Glutamatergic neuron (in vitro differentiated cells): ENCODE data around the gene ZMAT3. TPM values are rescaled to one million over a fixed set of nuclear protein-coding genes. Genes with fewer than 3 reads are reported as not detected.

Experiments used
- DNase-seq: peaks from one replicate; pipeline ENCODE4 v3.0.0; 2022
- H3K27ac Mint-ChIP-seq: one replicate; pipeline ENCODE4 v1.8.0; 2020; ENCODE audit warnings: mild to moderate bottlenecking, mixed read lengths, inconsistent platforms; ENCODE audit not compliant: unreplicated experiment
- H3K27me3 Mint-ChIP-seq: one replicate; pipeline ENCODE4 v1.8.0; 2020; ENCODE audit warnings: mild to moderate bottlenecking, moderate library complexity, mixed read lengths, inconsistent platforms; ENCODE audit not compliant: unreplicated experiment
- H3K36me3 Mint-ChIP-seq: one replicate; pipeline ENCODE4 v1.8.0; 2020; ENCODE audit warnings: mild to moderate bottlenecking, mixed read lengths, inconsistent platforms; ENCODE audit not compliant: unreplicated experiment
- H3K4me1 Mint-ChIP-seq: one replicate; pipeline ENCODE4 v1.8.0; 2020; ENCODE audit warnings: mild to moderate bottlenecking, low read depth, mixed read lengths, inconsistent platforms; ENCODE audit not compliant: unreplicated experiment
- H3K4me3 Mint-ChIP-seq: one replicate; pipeline ENCODE4 v1.8.0; 2020; ENCODE audit warnings: mild to moderate bottlenecking, mixed read lengths, inconsistent platforms; ENCODE audit not compliant: unreplicated experiment
- H3K9me3 Mint-ChIP-seq: one replicate; pipeline ENCODE4 v1.8.0; 2020; ENCODE audit warnings: mild to moderate bottlenecking, moderate library complexity, mixed read lengths, inconsistent platforms; ENCODE audit not compliant: unreplicated experiment
- total RNA-seq: library from RNA; stranded (reverse); fragmentation: NEBNext Ultra II Directional; extraction: Animal tissue kit (Norgen Biotek cat#: 25700); gene quantifications from one replicate; pipeline ENCODE4 v1.2.1, GENCODE V29; 2021; ENCODE audit not compliant: unreplicated experiment
- TF ChIP-seq, protein P1 (sequence below): fragments of 200-600 bp; sonication (generic); IDR thresholded peaks from one replicate; pipeline ENCODE4 v1.5.0; 2021; ENCODE audit not compliant: partially characterized antibody, unreplicated experiment

ZMAT3 gene
- total RNA-seq, 1 donor from 2014 or later, result 14.0 TPM

DNA sequence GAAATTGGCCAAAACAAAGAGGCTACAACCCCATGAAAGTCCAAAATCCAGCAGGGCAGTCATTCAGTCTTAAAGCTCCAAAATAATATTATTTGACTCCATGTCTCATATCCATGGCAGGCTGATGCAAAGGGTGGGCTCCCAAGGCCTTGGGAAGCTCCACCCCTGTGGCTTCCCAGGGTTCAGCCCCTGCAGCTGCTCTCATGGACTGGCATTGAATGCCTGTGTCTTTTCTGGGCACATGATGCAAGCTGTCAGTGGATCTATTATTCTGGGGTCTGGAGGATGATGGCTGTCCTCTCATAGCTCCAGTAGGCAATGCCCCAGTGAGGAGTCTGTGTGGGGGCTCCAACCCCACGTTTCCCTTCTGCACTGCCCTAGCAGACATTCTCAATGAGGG, 81.8 kb downstream of the ZMAT3 start:
- Mint-ChIP-seq H3K4me3 (no peak overlapping the region), H3K27ac (no peak overlapping the region), H3K9me3 (peaks cover 16% of the 10 kb centered on the region), H3K27me3 (no peaks in the 10 kb centered on the region), H3K36me3 (peaks cover 40% of the 10 kb centered on the region), H3K4me1 (no peaks in the 10 kb centered on the region)
- TF ChIP-seq, protein P1, sequence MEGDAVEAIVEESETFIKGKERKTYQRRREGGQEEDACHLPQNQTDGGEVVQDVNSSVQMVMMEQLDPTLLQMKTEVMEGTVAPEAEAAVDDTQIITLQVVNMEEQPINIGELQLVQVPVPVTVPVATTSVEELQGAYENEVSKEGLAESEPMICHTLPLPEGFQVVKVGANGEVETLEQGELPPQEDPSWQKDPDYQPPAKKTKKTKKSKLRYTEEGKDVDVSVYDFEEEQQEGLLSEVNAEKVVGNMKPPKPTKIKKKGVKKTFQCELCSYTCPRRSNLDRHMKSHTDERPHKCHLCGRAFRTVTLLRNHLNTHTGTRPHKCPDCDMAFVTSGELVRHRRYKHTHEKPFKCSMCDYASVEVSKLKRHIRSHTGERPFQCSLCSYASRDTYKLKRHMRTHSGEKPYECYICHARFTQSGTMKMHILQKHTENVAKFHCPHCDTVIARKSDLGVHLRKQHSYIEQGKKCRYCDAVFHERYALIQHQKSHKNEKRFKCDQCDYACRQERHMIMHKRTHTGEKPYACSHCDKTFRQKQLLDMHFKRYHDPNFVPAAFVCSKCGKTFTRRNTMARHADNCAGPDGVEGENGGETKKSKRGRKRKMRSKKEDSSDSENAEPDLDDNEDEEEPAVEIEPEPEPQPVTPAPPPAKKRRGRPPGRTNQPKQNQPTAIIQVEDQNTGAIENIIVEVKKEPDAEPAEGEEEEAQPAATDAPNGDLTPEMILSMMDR, result no peak
- no peak for DNase-seq

DNA sequence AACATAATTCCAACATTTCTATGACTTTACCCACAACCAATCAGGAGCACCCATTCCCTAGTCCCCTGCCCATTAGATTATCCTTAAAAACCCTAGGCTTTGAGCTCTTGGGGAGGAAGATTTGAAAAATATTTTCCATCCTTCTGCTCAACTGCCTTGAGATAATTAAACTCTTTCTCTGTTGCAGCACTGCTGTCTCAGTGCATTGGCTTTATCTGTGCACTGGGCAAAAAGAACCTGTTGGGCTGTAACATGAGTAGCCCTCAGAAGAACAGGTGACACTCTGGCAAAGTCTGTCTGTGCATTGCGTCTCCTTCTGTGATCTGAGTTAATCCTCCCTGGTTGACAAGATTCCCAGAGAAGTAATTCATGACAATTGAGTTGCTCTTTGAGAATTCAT, 83.9 kb downstream of the ZMAT3 start:
- peaks cover 40% of the 10 kb centered on the region for H3K36me3 Mint-ChIP-seq
- TF ChIP-seq, protein P1, result no peak
- no peak overlapping the region for H3K4me3 Mint-ChIP-seq
- no peaks in the 10 kb centered on the region for H3K4me1 Mint-ChIP-seq
- no peak overlapping the region for H3K27ac Mint-ChIP-seq
- peaks cover 16% of the 10 kb centered on the region for H3K9me3 Mint-ChIP-seq
- no peaks in the 10 kb centered on the region for H3K27me3 Mint-ChIP-seq
- no peak for DNase-seq

DNA sequence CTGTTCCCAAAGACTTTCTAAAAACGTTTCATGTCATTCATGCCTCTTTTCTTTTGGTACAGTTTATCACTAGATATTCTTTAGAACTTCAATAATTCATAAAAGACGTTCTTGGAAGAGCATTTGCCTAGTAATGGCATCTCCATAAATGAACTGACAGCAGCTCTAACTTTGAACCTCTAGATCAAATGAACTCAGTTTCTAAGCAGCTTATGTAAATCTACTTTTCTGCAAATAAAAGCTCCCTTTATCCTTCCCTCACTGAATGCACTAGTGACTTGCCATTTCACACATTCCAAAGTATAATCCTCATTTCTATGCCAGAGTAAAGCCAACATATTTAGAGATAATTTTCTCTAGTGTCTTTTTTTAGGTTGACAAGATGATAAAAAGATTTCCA, 85.2 kb downstream of the ZMAT3 start:
- no peak overlapping the region for H3K4me3 Mint-ChIP-seq

DNA sequence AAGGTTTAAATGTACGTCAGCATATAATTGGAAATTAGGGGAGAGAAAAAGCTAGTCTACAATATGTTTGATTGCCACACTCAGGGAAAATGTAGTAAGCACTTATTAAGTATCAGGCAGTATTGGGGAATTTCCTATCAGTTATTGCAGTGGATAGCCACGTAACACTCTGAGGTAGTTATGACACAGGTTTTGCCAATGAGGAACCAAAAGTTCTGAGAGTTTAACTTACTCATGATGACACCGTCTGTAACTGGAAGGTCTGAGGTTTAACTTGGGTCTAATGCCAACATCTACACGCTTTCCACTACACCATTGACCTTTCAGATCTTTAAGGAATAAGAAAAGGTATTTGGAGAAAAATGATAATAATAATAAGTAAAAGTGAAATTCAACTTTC, 89.5 kb downstream of the ZMAT3 start:
- Mint-ChIP-seq H3K27ac (no peak overlapping the region), H3K27me3 (no peaks in the 10 kb centered on the region), H3K36me3 (peaks cover 12% of the 10 kb centered on the region), H3K4me3 (no peak overlapping the region), H3K4me1 (no peaks in the 10 kb centered on the region), H3K9me3 (no peaks in the 10 kb centered on the region)
- TF ChIP-seq, protein P1, result no peak
- no peak for DNase-seq

More for the DNA sequence above, 85.2 kb downstream of the ZMAT3 start:
- Mint-ChIP-seq H3K9me3 (peaks cover 16% of the 10 kb centered on the region), H3K27ac (no peak overlapping the region), H3K36me3 (peaks cover 40% of the 10 kb centered on the region), H3K4me1 (no peaks in the 10 kb centered on the region), H3K27me3 (no peaks in the 10 kb centered on the region)
- TF ChIP-seq, protein P1, result no peak
- DNase-seq, result no peak

DNA sequence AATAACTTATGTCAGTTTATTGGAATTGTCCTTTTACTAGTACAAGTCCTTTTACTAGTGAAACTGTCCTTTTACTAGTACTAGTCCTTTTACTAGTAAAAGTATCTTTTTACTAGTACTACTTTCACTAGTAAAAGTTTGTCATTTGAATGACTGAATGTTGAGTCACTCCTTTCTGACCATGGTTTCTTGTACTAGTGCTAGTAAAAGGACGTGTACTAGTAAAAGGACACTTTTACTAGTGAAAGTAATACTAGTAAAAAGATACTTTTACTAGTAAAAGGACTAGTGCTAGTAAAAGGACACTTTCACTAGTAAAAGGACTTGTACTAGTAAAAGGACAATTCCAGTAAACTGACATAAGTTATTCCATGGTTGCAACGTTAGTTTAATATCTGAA, 96.3 kb downstream of the ZMAT3 start:
- no peak for DNase-seq
- Mint-ChIP-seq H3K27me3 (no peaks in the 10 kb centered on the region), H3K9me3 (peaks cover 2% of the 10 kb centered on the region), H3K36me3 (peaks cover 9% of the 10 kb centered on the region), H3K27ac (no peak overlapping the region), H3K4me1 (no peaks in the 10 kb centered on the region), H3K4me3 (no peak overlapping the region)
- TF ChIP-seq, protein P1, result no peak
